NCI-H146 (cell line): Measurements from ENCODE around the gene CTF1.
"Not testable (repeated sequence)": the region's sequence is repeated elsewhere in the genome, so short reads cannot be mapped to it uniquely, and the experiment has no call there.

Source experiments
- DNase-seq: peaks from one replicate; lab custom pipeline; 2025; lab: John Stamatoyannopoulos, UW

CTF1 gene

DNA sequence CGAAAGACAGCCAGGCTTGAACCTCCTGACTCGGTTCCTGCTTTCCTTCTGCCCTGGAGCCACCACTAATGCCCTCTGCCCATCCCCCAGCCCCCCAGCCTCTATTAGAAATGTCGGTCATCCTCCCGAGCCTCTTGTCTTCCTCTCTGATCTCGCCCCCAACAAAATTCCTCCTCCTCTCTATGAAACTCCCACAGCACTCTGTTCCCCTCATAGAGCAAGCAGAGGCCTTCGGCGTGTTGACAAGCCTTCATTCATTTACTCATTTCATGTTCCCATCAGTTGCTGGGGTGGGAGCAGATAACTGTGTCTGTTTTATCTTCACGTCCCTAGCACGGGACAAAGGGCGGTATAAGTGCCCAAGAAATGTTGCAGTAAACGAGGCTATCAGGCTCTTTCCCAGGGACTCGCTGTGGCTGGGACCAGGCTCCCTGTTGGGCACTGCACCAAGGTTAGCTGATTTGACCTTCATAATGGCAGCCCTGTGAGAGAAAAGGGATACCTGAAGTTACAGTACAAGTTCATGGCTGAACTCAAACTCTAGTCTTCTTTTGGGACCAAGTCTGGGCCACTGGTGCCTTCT, 34.7 kb downstream of the CTF1 start:
- no peak for DNase-seq

DNA sequence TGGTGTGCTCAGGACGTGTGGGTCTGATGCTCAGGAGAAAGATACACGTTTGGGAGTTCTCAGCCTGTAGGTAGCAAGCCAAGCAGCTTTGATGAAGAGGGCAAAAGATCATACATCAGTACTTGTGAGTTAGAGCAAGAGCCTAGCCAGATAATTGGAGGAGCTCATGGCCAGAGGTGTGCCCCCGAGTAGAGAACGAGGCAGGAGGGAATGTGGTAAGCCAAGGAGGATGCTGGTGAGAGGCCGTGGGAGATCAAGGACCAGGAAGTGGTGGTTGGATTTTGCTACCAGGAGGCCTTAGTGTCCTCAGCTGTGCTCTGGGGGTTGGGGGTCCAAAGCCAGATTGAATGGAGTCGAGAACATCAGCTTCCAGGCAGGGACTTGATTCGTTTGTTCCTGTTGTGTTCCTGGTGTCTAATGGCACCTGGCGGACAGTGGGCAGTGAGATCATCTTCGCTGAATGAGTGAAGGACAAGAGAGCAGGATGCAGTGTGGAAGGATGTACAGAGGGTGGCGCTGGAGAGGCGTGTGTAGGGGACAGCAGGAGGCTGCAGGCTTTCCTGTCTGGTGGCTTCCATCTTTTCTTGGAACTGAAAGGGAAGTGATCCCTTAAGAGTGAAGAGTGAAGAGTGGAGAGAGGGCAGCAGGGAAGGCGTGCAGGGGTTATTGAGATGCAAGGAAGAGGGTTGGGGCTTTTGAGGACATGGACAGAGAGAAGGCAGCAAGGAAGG, 38.6 kb downstream of the CTF1 start:
- peak; percentile 23 for DNase-seq

DNA sequence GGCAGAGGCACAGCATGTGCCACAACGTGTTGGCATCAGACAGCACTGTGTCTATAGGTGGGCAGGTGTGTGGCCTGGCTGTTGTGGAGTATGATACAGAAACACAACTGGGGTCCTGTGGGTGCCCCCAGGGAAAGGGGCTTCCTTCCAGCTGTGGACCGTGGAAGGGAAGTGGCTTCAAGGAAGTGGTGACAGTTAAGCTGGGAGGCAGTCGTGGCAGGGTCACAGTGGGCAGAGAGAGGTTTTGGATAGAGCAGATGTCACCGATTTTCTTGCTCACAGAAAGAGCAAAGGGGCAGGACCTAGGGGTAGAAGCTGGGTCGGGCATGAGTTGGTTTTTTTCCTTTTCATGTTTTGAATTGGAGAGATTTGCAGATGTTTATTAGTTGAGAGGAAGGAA, 41.3 kb downstream of the CTF1 start:
- no peak for DNase-seq

DNA sequence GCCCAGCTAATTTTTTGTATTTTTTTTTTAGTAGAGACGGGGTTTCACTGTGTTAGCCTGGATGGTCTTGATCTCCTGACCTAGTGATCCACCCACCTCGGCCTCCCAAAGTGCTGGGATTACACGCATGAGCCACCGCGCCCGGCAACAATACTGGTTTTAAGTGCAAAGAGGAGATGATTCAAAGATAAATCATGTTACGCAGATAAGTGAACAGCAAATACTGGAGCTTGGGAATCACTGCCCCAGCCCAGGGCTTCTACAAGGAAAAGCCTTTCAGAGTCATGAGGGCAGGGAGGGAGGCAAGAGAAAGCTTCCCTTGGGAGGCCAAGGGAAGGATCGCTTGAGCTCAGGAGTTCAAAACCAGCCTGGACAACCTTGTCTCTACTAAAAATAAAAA, 43.2 kb downstream of the CTF1 start:
- not testable (repeated sequence) for DNase-seq

DNA sequence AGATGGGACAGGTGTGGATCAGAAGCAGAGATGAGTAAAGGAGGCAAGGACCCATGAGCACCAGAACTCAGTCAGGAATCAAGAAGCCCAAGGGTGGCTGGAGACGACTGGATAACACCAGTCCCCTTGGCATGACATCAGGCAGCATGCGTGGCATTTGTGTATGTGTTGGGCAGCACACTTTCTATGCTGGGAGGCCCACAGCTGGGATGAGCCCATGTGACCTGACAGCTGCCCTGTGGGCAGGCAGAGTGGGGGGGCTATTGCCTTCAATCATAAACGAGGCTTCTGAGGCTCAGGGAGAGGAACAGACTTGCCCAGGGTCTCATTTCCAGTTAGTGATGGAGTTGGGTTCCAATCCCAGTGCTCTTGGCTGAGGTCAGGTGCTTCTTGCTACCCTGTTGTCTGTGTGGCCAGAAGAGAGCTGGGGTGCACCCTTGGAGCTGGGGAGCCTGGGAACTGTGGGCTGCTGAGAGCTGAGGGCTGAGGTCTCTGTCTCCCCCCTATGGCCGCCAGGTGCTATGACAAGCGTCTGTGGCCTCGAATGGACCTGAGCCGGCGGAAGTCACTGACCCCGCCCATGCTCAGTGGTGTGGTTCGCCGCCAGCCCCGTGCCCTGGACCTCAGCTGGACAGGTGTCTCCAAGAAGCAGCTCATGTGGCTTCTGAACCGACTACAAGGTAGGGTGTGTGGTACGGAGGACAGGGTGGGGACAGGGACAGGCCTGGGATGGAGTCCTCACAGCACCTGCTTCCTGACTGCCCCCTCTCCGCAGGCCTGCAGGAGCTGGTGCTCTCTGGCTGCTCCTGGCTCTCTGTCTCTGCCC, 45.4 kb downstream of the CTF1 start:
- DNase-seq, result peak; percentile 80

DNA sequence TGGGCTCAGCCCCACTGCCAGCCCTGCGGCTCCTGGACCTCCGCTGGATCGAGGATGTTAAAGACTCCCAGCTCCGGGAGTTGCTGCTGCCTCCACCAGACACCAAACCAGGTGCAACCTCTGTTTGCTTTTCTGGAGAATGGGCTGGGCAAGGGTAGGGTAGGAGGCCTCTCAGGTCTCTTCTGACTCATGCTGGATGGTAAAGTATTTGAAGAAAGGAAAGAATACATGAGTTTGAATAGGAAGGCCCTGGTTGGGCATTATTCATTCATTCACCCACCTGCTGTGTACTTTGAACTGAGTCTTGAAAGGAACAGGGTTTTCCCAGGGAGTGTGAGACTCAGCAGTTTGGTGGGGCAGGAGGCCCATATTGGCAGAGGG, 46.0 kb downstream of the CTF1 start:
- DNase-seq, result no peak

DNA sequence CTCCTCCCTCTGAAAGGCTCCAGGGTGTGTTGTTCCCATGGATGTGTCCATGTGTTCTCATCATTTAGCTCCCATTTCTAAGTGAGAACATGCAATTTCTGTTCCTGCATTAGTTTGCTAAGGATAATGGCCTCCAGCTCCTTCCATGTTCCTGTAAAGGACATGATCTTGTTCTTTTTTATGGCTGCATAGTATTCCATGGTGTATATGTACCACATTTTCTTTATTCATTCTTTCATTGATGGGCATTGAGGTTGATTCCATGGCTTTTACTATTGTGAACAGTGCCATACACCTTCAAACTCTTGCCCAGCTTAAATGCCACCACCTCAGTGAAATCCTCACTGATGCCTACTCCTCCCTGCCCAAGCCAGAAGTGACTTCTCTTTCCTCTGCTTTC, 47.9 kb downstream of the CTF1 start:
- DNase-seq, result no peak

DNA sequence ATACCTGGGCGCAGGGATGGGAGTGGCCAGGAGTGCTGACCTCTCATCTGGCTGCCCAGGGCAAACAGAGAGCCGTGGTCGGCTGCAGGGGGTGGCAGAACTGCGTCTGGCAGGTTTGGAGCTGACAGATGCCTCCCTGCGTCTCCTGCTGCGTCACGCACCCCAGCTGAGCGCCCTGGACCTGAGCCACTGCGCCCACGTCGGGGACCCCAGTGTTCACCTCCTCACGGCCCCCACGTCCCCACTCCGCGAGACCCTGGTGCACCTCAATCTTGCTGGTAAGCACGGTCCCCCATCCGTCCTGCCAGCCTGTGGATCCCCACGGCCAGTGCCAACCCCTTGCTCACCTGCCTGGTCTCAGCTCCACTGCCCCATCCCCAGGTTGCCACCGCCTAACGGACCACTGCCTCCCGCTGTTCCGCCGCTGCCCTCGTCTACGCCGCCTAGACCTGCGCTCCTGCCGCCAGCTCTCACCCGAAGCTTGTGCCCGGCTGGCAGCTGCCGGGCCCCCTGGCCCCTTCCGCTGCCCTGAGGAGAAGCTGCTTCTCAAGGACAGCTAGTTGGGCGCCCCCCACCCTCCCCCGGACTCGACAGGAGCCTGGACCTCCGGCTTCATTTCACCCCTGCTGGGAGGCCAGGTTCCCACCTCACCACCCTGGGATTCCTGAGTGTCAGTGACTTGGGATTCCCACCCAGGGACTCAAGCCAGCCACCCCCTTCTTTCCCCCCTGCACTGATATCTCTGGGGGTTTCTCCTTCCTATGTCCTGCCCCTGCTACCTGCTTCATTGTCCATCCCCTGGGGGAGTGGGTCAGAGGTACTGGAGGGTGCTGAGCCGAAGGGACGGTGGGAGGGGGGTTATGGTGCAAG, 50.5 kb downstream of the CTF1 start:
- no peak for DNase-seq

DNA sequence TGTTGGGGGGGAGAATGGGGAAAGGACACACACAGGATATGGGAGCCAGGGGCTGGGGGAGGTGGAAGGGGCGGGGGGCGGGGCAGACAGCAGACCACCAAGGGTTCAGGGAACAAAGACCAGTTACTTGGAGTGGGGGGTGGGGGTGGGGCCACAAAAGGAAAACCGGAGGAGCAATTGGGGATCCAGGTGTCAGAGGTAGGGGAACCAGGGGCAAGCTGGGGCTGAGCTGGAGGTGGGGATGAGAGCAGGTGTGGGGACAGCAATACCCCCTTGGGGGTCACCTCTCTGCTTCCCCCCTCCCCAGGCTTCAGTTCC, 51.1 kb downstream of the CTF1 start:
- DNase-seq, result no peak

DNA sequence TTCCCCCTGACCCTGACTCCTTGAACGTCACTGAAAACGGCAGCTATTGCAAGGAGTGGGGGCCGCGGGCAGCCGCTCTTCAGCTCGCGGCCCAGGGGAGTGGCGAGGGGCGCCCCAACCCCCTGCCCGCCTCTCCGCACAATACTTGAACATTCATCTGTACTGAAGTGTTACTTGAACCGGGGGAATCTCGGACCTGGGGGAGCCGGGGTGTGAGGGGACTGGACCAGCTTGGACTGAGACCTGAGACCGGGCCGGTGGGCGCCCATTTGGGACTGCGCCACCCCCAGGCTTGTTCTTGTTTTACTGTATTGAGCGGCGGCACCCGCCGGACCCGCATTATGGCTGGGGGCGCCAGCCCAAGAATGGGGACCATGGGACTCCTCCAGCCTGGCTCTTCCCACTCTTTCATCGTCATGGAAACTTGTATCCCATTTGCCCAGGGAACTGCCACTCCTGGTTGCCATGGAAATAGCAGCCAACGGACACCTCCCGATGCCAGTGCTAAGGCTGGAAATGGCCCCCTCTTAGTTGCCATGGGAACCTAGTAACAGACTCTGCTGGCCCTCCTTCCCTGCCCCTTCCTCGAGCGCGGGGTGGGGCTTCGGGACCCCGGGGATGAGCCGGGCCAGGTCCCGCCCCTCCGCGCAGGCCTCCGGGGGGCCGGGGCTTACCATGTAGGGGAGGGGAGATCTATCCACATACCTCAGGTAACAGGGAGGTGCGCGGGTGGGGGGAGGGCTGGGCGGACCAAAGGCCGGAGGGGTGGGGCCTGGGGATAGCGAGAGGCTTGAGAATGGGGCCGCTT, 51.6 kb downstream of the CTF1 start:
- DNase-seq, result peak; percentile 23

DNA sequence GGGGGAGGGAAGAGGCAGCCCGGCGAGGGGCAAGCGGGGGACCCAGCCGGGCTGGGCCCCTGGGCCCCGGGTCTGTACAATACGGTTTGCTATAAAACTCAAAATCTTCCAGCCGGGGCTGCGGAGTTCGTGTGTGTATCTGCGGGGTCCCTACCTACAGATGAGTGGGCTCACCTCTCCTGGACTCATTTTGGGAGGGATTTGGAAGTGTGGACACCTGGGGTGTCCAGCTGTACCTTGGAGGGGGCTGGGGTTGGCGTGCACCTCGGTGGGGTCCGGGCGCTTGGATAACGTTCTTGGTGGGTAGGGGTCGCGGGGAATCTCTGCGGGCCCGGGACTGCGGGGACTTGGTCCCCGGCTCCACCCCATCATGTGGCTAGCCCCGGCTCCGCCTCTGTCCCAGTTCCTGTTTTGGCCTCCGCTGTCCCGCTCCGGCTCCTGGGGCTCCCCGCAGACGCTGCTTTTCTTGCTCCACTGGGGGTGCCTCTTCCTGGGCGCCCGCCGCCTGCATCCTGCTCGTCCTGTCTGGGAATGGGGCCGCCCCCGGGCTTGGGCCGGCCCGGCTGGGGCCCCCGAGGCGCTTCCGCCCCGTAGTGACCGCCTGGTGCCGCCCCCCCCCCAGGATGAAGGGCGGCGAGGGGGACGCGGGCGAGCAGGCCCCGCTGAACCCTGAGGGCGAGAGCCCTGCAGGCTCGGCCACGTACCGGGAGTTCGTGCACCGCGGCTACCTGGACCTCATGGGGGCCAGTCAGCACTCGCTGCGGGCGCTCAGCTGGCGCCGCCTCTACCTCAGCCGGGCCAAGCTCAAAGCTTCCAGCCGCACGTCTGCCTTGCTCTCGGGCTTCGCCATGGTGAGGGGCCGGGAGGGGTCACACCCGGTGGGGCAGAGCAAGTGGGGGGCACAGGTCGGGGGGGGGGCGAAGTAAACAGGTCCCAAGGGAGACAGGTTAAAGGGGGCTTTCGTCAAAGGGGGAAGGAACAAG, 52.5 kb downstream of the CTF1 start, which contains the start of gene ORAI3:
TSS of gene ORAI3 (plus strand) at position 402 of the 983 bp plus-strand sequence. CDS start at position 624, 222 bp downstream.
- DNase-seq, result peak; percentile 43

DNA sequence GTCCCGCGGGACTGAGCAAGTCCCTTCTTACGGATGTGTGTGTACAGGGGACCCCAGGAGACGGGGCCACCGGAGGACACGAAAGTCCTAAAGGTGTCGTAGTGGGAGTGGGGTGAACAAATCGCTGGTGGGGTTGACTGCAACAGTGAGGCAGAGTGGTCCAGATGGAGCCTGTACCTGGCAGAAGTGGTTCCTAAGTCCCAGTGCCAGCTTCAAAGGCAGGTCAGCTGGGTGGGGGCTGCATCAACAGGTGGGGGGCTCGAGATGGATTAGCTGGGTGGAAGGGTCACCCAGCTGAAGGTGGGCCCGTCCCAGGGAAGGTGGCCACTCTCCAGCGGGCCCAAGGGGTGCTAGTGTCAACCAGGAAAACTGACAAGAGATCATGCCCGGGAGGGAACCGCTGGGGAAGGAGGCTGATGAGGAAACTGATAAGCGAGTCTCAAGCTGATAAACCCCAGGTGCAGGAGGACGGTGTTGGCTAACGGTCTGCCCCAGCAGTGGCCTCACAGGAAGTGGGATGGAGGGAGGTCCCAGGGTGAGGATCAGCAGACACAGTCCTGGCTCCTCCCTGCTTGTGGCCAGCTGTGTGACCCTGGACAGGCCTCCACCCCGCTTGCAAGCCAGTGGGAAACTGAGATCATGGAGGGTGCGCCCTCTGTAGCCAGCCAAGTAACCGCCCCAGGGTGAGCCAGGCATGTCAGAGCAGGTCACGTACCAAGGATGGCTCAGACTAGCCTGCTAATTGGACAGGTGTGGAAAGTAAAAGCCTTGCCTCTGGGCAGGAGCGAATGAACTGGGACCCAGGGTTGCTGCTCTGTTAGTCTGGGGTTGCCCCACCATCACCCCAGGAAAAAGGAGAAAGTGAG, 53.5 kb downstream of the CTF1 start:
- DNase-seq, result peak; percentile 90

DNA sequence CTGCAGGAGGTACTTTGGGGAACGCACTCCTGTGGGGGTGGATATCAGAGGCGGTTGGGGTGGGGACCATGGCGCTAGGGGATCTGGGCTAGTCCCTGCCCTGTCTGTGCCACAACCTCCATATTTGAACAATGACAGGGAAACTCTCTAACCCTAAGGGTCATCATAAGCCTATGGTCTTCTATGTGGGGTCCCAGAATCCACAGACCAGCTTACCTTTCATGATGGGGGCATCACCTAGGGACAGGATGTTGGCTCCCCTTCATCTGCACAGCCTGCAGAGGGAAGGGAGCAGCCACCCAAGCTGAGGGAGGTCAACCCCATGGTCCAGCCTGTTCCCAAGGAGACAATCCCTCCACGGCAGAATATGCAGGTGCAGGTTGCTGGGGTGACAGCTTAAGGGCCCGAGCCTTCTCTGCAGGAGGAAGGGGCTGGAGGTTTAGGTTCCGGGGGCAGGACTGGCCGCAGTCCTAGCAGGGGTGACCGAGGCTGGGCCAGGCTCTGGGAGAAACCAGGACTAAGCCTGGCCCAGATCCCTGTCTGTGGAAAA, 54.2 kb downstream of the CTF1 start:
- peak; percentile 19 for DNase-seq

DNA sequence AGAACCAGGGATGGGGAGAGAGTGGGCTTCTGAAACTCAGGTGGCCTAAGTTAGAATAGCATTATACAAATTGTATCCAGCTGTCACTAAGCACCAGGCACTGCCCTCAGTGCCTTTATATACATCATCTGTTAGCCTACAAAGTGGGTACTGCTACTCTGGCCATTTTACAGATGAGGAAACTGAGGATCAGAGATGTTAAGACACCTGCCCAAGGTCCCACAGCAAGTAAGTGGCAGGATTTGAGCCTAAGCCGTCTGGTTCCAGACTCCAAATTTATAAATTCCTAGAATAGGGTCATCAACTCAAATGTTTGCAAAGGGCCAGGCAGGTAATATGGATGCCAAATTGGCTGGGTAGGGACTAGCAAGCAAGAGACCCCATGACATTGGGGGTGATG, 54.8 kb downstream of the CTF1 start:
- no peak for DNase-seq

DNA sequence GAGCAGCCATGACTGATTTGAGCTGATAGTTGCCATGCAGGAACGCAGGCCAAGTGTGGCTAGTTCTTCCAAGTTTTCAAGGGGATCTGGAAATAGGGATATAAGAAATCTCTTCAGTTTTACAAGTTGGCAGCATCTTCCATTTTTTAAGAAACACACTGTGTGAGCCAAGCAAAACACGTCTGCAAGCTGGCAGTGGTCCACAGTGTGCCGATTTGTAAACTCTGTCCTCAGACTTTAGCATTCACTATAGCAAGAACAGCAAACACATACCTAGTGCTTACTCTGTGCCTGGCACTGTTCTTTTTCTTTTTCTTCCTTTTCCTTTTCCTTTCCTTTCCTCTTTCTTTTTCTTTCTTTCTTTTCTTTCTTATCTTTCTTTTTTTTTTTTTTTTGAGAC, 55.3 kb downstream of the CTF1 start:
- no peak for DNase-seq

DNA sequence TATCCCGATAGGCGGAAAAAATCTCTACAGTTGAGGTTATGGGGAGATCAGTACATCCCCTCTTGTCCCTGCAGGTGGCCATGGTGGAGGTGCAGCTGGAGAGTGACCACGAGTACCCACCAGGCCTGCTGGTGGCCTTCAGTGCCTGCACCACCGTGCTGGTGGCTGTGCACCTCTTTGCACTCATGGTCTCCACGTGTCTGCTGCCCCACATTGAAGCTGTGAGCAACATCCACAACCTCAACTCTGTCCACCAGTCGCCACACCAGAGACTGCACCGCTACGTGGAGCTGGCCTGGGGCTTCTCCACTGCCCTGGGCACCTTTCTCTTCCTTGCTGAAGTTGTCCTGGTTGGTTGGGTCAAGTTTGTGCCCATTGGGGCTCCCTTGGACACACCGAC, 56.7 kb downstream of the CTF1 start:
- DNase-seq, result no peak
